Activated CD8-positive, alpha-beta memory T cell treated with anti-CD3 and anti-CD28 coated beads for 4 hours (primary cell): ENCODE measurements around the gene YOD1.

Experiments
- DNase-seq, 2 donors: peaks; one replicate each; pipeline ENCODE4 v3.0.0-alpha.2; 2020; ENCODE audit warnings: low read depth in 2 of 2

Gene YOD1

GRCh38 chr1:207009182-207009850, 41.7 kb downstream of the YOD1 start:
- DNase-seq, result no peak

- no peak for DNase-seq
These were observed 43.5 kb downstream of the YOD1 start for GRCh38 chr1:207007352-207008033.

- DNase-seq, result no peak
These were observed 44.1 kb downstream of the YOD1 start for GRCh38 chr1:207006914-207007313.

- no peak for DNase-seq
These were observed 44.9 kb downstream of the YOD1 start for GRCh38 chr1:207006083-207006482.

- DNase-seq, result no peak
These were observed 45.8 kb downstream of the YOD1 start for GRCh38 chr1:207004931-207005830.

- DNase-seq, result no peak
These were observed 47.8 kb downstream of the YOD1 start for GRCh38 chr1:207003210-207003609.

- DNase-seq, result no peak
These were observed 48.3 kb downstream of the YOD1 start for GRCh38 chr1:207002724-207003146.

GRCh38 chr1:207001492-207002245, 49.3 kb downstream of the YOD1 start:
- DNase-seq, result no peak

- DNase-seq, result no peak
These were observed 50.2 kb downstream of the YOD1 start for GRCh38 chr1:207000651-207001291.

GRCh38 chr1:206998816-206999215, 52.2 kb downstream of the YOD1 start:
- DNase-seq, result no peak
